ENCODE results near the gene ICE2.

The ICE2 gene

GRCh38 chr15:60507596-60508424, 28.9 kb upstream of the ICE2 start:
- TF ChIP-seq CTCF (IDR thresholded peaks at IDR 0.05; ENCODE audit: low read depth, low read length, missing control alignments), result peak; percentile 86
- DNase-seq (ENCODE audit: extremely low read depth, low read depth), result peak; percentile 53
- H3K4me3 ChIP-seq (replicated peaks; ENCODE audit: low read depth, low read length), result no peak overlapping the region

GRCh38 chr15:60496853-60497252, 17.9 kb upstream of the ICE2 start:
- H3K4me3 ChIP-seq (replicated peaks; ENCODE audit: low read depth, low read length), result no peak overlapping the region
- no peak for TF ChIP-seq CTCF (IDR thresholded peaks at IDR 0.05; ENCODE audit: low read depth, low read length, missing control alignments)
- no peak for DNase-seq (ENCODE audit: extremely low read depth, low read depth)

- DNase-seq (ENCODE audit: extremely low read depth, low read depth), result no peak
- no peak overlapping the region for H3K4me3 ChIP-seq (replicated peaks; ENCODE audit: low read depth, low read length)
- TF ChIP-seq CTCF (IDR thresholded peaks at IDR 0.05; ENCODE audit: low read depth, low read length, missing control alignments), result no peak
Observed at GRCh38 chr15:60494108-60494507, 15.2 kb upstream of the ICE2 start.

GRCh38 chr15:60493166-60493565, 14.2 kb upstream of the ICE2 start:
- DNase-seq (ENCODE audit: extremely low read depth, low read depth), result no peak
- H3K4me3 ChIP-seq (replicated peaks; ENCODE audit: low read depth, low read length), result no peak overlapping the region
- TF ChIP-seq CTCF (IDR thresholded peaks at IDR 0.05; ENCODE audit: low read depth, low read length, missing control alignments), result no peak

- no peak for DNase-seq (ENCODE audit: extremely low read depth, low read depth)
- no peak for TF ChIP-seq CTCF (IDR thresholded peaks at IDR 0.05; ENCODE audit: low read depth, low read length, missing control alignments)
- no peak overlapping the region for H3K4me3 ChIP-seq (replicated peaks; ENCODE audit: low read depth, low read length)
Observed at GRCh38 chr15:60486742-60487141, 7.8 kb upstream of the ICE2 start.

- no peak for DNase-seq (ENCODE audit: extremely low read depth, low read depth)
- TF ChIP-seq CTCF (IDR thresholded peaks at IDR 0.05; ENCODE audit: low read depth, low read length, missing control alignments), result no peak
- H3K4me3 ChIP-seq (replicated peaks; ENCODE audit: low read depth, low read length), result no peak overlapping the region
Observed at GRCh38 chr15:60485365-60486055, 6.6 kb upstream of the ICE2 start.

Measured in HFF-Myc (cell line).